OCI-LY3 (cell line): ENCODE results near the gene DOK7.

Source experiments
- H2AFZ ChIP-seq: fragments of 200-600, 300-600 bp; shearing (Covaris generic); 2 replicates; pipeline ENCODE4 v1.6.0; 2014; ENCODE audit warnings: antibody characterized with exemption, low read depth, low read length
- H3K27ac ChIP-seq: fragments of 200-600, 300-600 bp; sonication (generic); 2 replicates; pipeline ENCODE4 v1.5.1; 2014; ENCODE audit warnings: mild to moderate bottlenecking, low read length, moderate library complexity, mixed read lengths
- H3K27me3 ChIP-seq: fragments of 200-600, 300-600 bp; sonication (generic); 2 replicates; pipeline ENCODE4 v1.6.1; 2014; ENCODE audit warnings: low read depth, low read length, mixed read lengths
- H3K36me3 ChIP-seq: fragments of 200-600, 300-600 bp; sonication (generic); replicated peaks from 2 replicates; pipeline ENCODE3; 2014; ENCODE audit warnings: low read depth, low read length, mixed read lengths
- H3K4me1 ChIP-seq: fragments of 300-600, 200-600 bp; sonication (generic); 2 replicates; pipeline ENCODE4 v1.6.1; 2014; ENCODE audit warnings: low read length, mixed read lengths
- H3K4me2 ChIP-seq: fragments of 200-600, 300-600 bp; sonication (generic); 2 replicates; pipeline ENCODE4 v1.6.1; 2014; ENCODE audit warnings: low read length, mixed read lengths
- H3K4me3 ChIP-seq: fragments of 300-600, 200-600 bp; sonication (generic); 2 replicates; pipeline ENCODE4 v1.5.1; 2014; ENCODE audit warnings: antibody characterized with exemption, mild to moderate bottlenecking, low read length, moderate library complexity
- H3K79me2 ChIP-seq: fragments of 300-600, 200-600 bp; shearing (Covaris generic); 2 replicates; pipeline ENCODE4 v1.6.1; 2014; ENCODE audit warnings: mild to moderate bottlenecking, low read length, mixed read lengths
- H3K9ac ChIP-seq: fragments of 300-600, 200-600 bp; shearing (Covaris generic); 2 replicates; pipeline ENCODE4 v1.6.0; 2014; ENCODE audit warnings: mild to moderate bottlenecking, low read length, moderate library complexity
- H3K9me3 ChIP-seq: fragments of 200-600, 300-600 bp; shearing (Covaris generic); 2 replicates; pipeline ENCODE4 v1.6.1; 2014; ENCODE audit warnings: low read length, mixed read lengths; ENCODE audit not compliant: insufficient read depth
- H4K20me1 ChIP-seq: fragments of 200-600, 300-600 bp; sonication (generic); 2 replicates; pipeline ENCODE4 v1.6.1; 2016; ENCODE audit warnings: low read length, mixed read lengths; ENCODE audit not compliant: insufficient read depth
- EZH2phosphoT487 ChIP-seq: fragments of 200-600 bp; shearing (Covaris generic); IDR thresholded peaks from 2 replicates; pipeline ENCODE4 v1.6.1; 2018; ENCODE audit warnings: antibody characterized with exemption, mixed run types, low read depth
- TF ChIP-seq, protein P1 (sequence below): fragments of 200-600, 300-600 bp; sonication (generic); IDR thresholded peaks from 2 replicates; pipeline ENCODE4 v1.5.1; 2014; ENCODE audit warnings: antibody characterized with exemption, low read length, low read depth

DOK7 gene

GRCh38 chr4:3468154-3468553 lies 5.0 kb downstream of the DOK7 start:
- no peaks in the 10 kb centered on the region for H3K27me3 ChIP-seq
- TF ChIP-seq, protein P1, sequence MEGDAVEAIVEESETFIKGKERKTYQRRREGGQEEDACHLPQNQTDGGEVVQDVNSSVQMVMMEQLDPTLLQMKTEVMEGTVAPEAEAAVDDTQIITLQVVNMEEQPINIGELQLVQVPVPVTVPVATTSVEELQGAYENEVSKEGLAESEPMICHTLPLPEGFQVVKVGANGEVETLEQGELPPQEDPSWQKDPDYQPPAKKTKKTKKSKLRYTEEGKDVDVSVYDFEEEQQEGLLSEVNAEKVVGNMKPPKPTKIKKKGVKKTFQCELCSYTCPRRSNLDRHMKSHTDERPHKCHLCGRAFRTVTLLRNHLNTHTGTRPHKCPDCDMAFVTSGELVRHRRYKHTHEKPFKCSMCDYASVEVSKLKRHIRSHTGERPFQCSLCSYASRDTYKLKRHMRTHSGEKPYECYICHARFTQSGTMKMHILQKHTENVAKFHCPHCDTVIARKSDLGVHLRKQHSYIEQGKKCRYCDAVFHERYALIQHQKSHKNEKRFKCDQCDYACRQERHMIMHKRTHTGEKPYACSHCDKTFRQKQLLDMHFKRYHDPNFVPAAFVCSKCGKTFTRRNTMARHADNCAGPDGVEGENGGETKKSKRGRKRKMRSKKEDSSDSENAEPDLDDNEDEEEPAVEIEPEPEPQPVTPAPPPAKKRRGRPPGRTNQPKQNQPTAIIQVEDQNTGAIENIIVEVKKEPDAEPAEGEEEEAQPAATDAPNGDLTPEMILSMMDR, result no peak
- no peak for TF ChIP-seq EZH2phosphoT487
- H3K4me1 ChIP-seq, result peaks cover 8% of the 10 kb centered on the region

DNA sequence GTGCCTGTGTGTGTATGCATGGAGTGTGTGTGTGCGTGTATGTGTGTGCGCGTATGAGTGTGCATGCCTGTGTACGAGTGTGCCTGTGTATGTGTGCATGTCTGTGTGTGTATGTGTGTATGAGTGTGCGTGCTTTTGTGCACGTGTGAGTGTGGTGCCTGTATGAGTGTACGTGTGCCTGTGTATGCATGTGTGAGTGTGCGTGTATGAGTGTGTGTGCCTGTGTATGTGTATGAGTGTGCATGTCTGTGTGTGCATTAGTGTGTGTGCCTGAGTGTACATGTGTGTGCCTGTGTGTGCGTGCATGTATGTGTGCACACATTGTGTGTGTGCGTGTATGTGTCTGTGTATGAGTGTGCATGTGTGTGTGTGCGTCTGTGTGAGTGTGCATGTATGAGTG lies 5.7 kb downstream of the DOK7 start:
- Histone ChIP-seq H3K9me3 (no peaks in the 10 kb centered on the region), H3K27ac (no peak overlapping the region), H3K79me2 (no peaks in the 10 kb centered on the region), H3K9ac (no peak overlapping the region), H2AFZ (no peak overlapping the region), H3K27me3 (no peaks in the 10 kb centered on the region), H3K4me3 (no peak overlapping the region), H3K4me2 (no peak overlapping the region), H3K36me3 (no peaks in the 10 kb centered on the region), H3K4me1 (peaks cover 8% of the 10 kb centered on the region), H4K20me1 (no peaks in the 10 kb centered on the region)
- TF ChIP-seq, protein P1, result no peak

More at GRCh38 chr4:3468154-3468553, 5.0 kb downstream of the DOK7 start:
- H4K20me1 ChIP-seq, result no peaks in the 10 kb centered on the region
- no peak overlapping the region for H2AFZ ChIP-seq
- H3K9me3 ChIP-seq, result no peaks in the 10 kb centered on the region
- H3K4me3 ChIP-seq, result no peak overlapping the region
- no peak overlapping the region for H3K4me2 ChIP-seq
- no peaks in the 10 kb centered on the region for H3K79me2 ChIP-seq
- H3K9ac ChIP-seq, result no peak overlapping the region
- H3K27ac ChIP-seq, result no peak overlapping the region
- H3K36me3 ChIP-seq, result no peaks in the 10 kb centered on the region

DNA sequence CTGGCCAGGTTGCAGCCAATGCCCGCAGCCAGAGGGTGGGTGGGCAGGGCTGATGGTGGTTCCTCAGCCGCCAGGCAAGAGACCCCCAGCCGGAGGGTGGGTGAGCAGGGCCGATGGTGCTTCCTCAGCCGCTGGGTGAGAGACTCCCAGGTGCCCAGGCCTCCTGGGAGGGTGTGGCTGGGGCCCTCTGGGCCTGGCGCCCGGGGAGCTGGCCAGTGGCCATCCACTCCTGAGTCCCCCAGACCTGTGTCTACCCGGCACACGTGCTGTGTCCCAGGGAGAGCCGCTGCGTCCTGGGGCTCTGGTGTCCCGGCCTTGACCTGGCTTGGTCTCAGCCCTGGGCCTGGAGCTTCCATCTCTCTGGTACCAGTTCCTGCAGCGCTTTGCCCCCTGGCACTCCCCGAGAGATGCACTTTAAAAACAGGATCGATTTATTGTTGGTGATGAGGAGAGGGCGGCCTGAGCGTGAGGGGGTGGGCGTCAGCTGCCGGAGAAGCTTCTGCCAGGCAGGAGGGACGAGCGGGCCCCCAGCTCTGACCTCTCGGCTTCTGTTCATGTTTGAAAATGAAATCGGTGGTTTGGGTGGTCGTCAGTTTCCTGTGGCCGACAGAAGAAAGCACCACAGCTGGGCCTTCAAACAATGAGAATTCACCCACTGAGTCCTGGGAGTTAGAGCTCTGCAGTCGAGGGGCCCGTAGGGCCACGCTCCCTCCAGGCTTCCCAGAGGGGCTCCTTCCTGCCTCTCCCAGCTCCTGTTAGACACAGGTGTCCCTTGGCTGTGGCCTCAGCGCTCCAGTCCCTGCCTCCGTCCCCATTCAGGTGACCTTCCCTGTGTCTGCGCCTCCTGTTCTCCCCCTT lies 6.5 kb downstream of the DOK7 start:
- H4K20me1 ChIP-seq, result no peaks in the 10 kb centered on the region
- no peak overlapping the region for H3K4me2 ChIP-seq
- H3K9me3 ChIP-seq, result no peaks in the 10 kb centered on the region
- H3K4me1 ChIP-seq, result peaks cover 8% of the 10 kb centered on the region
- no peaks in the 10 kb centered on the region for H3K36me3 ChIP-seq
- H3K27ac ChIP-seq, result no peak overlapping the region
- H3K9ac ChIP-seq, result no peak overlapping the region
- peaks cover 6% of the 10 kb centered on the region; the same call in 1 of the 2 replicates for H3K27me3 ChIP-seq
- no peaks in the 10 kb centered on the region for H3K79me2 ChIP-seq
- H3K4me3 ChIP-seq, result no peak overlapping the region
- no peak for TF ChIP-seq EZH2phosphoT487
- TF ChIP-seq, protein P1, result no peak
- no peak overlapping the region for H2AFZ ChIP-seq

DNA sequence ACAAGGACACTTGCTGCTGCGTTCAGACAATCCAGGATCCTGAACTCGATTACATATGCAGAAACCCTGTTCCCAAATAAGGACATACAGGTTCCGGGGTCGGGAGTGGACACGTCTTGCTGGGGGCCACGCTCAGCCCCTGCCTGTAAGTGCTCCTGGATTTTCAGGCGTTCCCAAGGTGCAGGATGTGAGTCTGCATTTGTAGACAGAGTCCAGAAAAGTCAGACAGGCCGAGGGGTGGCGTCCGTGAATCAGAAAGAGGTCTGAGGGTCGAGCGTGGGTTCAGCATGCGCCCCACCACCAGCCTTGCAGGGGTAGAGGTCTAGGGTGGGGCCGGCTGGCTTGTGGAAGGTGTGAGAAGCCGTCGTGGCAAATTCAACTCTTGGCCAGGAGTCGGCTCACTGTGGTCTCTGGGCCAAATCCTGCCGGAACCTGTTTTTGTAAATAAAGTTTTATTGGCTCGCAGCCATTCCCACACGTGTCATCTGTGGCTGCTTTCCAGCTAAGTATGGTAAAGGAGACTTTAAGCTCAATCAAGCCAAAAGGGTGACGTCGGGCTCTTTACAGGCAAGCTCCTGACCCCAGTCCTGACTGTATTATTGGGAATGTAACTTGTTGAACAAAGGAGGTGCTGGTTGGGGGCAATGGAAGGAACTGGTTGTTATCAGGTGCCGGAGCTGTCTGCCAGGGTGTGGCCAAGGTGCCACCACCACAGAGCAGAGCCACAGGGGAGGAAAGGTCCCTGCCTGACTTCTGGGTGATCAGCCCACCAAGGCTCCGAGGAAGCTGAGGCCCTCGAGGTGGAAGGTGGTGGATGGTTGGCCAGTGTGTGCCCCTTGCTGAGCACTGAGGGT lies 7.4 kb downstream of the DOK7 start:
- no peak overlapping the region for H3K4me2 ChIP-seq
- peaks cover 8% of the 10 kb centered on the region for H3K4me1 ChIP-seq
- no peaks in the 10 kb centered on the region for H3K79me2 ChIP-seq
- no peak overlapping the region for H3K27ac ChIP-seq
- no peaks in the 10 kb centered on the region for H4K20me1 ChIP-seq
- H3K4me3 ChIP-seq, result no peak overlapping the region
- no peak overlapping the region for H2AFZ ChIP-seq
- H3K27me3 ChIP-seq, result peaks cover 13% of the 10 kb centered on the region; the same call in 1 of the 2 replicates
- no peaks in the 10 kb centered on the region for H3K36me3 ChIP-seq
- no peaks in the 10 kb centered on the region for H3K9me3 ChIP-seq
- TF ChIP-seq, protein P1, result no peak
- no peak for TF ChIP-seq EZH2phosphoT487
- H3K9ac ChIP-seq, result no peak overlapping the region
